ENCODE data around the gene NR2C2.

DNA sequence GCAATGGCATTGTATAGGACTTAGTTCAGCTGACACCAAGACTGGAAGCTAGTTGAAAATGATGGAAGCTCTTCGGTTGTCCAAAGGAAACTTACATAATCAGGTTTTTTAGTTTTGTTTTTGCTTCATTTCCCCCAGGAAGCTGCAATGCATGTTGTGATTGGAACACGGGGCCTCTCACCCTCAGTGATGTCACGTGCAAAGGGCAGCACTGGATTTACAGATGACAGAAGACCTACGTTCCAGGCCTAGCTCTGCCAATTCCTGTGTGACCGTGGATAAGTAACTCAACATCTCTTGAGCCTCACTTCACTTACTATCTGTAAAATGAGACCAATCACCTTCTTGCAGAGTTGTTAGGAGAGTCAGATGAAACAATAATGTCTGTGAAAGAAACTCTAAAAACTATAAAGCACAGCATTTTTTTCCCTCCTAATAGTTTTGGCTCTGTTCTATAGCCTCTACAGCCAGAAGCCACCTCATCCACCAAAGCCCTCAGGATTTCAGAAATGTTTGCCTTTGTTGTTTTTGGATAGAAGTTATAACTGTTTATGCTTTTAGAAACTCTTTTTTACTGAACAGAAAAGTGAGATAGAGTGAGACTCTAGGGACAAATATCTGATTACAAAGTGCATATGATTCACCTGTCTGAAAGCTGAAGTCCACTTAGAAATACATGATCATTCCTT is 146.9 kb downstream of the NR2C2 start:
- TF ChIP-seq, protein P1, sequence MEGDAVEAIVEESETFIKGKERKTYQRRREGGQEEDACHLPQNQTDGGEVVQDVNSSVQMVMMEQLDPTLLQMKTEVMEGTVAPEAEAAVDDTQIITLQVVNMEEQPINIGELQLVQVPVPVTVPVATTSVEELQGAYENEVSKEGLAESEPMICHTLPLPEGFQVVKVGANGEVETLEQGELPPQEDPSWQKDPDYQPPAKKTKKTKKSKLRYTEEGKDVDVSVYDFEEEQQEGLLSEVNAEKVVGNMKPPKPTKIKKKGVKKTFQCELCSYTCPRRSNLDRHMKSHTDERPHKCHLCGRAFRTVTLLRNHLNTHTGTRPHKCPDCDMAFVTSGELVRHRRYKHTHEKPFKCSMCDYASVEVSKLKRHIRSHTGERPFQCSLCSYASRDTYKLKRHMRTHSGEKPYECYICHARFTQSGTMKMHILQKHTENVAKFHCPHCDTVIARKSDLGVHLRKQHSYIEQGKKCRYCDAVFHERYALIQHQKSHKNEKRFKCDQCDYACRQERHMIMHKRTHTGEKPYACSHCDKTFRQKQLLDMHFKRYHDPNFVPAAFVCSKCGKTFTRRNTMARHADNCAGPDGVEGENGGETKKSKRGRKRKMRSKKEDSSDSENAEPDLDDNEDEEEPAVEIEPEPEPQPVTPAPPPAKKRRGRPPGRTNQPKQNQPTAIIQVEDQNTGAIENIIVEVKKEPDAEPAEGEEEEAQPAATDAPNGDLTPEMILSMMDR (IDR thresholded peaks at IDR 0.05; ENCODE audit: borderline replicate concordance, extremely low read depth, low read length, poor library complexity, severe bottlenecking): no peak
- no peak for TF ChIP-seq EZH2 (IDR thresholded peaks at IDR 0.05; ENCODE audit: borderline replicate concordance, low read depth, low read length, severe bottlenecking)
